Esophagus muscularis mucosa (tissue), 3 donors: ENCODE data around the gene LTF.

Experiments used
- CTCF ChIP-seq, 3 experiments: fragments of 200-600 bp in 2 of 3; fragments of 450-650 bp in 1 of 3; sonication (generic) in 2 of 3; IDR thresholded peaks; one replicate each; pipeline ENCODE4 v1.5.1; 2017 to 2019; ENCODE audit warnings: antibody characterized with exemption in 3 of 3, mild to moderate bottlenecking in 2 of 3, moderate library complexity in 1 of 3
- POLR2AphosphoS5 ChIP-seq, 2 donors: sonication (generic); formaldehyde crosslinking; IDR thresholded peaks; one replicate each; pipeline ENCODE4 v1.6.1; 2017; ENCODE audit warnings: antibody characterized with exemption in 2 of 2

GRCh38 chr3:46505953-46506352, 41.2 kb upstream of the LTF start:
- no peak for TF ChIP-seq CTCF (IDR thresholded peaks at IDR 0.05)
- TF ChIP-seq POLR2AphosphoS5 (IDR thresholded peaks at IDR 0.05): no peak
